GM10266 (cell line): ENCODE measurements around the gene WASHC3.

Source experiments
- DNase-seq: peaks from one replicate; pipeline ENCODE4 v3.0.0; 2012; ENCODE audit errors: extremely low spot score
- CTCF ChIP-seq: IDR thresholded peaks from 2 replicates; pipeline ENCODE4 v1.5.1; 2012; ENCODE audit warnings: mild to moderate bottlenecking, low read depth; ENCODE audit not compliant: control insufficient read depth, insufficient read depth; ENCODE audit errors: missing control alignments

Gene WASHC3

GRCh38 chr12:102062419-102062806 lies 622 bp upstream of the WASHC3 start:
- DNase-seq: no peak
- no peak for TF ChIP-seq CTCF

- TF ChIP-seq CTCF: no peak
- peak; percentile 30 for DNase-seq
These were observed 663 bp downstream of the WASHC3 start for GRCh38 chr12:102061096-102061559.

GRCh38 chr12:102059343-102059742 lies 2.4 kb downstream of the WASHC3 start:
- DNase-seq: no peak

GRCh38 chr12:102054345-102054744 lies 7.4 kb downstream of the WASHC3 start:
- no peak for DNase-seq
- TF ChIP-seq CTCF: no peak

More at GRCh38 chr12:102059343-102059742, 2.4 kb downstream of the WASHC3 start:
- TF ChIP-seq CTCF: no peak

- TF ChIP-seq CTCF: no peak
- DNase-seq: no peak
These were observed 8.8 kb downstream of the WASHC3 start for GRCh38 chr12:102053062-102053349.

GRCh38 chr12:102052192-102053061 lies 9.4 kb downstream of the WASHC3 start:
- no peak for DNase-seq
- TF ChIP-seq CTCF: no peak

GRCh38 chr12:102051431-102051965 lies 10.3 kb downstream of the WASHC3 start:
- no peak for DNase-seq
- no peak for TF ChIP-seq CTCF
